ENCODE data around the gene C3. TPM values are rescaled to one million over a fixed set of nuclear protein-coding genes. Genes with fewer than 3 reads are reported as not detected.
A peak's percentile ranks its signal among the peaks of the same experiment; 100 is the strongest.

The C3 gene
- total and polyA plus RNA-seq, 2 of the 13 experiments (the other 11 are each of a cell fraction or from before 2014, with no cell fraction given), result 1,455 to 6,272 TPM

DNA sequence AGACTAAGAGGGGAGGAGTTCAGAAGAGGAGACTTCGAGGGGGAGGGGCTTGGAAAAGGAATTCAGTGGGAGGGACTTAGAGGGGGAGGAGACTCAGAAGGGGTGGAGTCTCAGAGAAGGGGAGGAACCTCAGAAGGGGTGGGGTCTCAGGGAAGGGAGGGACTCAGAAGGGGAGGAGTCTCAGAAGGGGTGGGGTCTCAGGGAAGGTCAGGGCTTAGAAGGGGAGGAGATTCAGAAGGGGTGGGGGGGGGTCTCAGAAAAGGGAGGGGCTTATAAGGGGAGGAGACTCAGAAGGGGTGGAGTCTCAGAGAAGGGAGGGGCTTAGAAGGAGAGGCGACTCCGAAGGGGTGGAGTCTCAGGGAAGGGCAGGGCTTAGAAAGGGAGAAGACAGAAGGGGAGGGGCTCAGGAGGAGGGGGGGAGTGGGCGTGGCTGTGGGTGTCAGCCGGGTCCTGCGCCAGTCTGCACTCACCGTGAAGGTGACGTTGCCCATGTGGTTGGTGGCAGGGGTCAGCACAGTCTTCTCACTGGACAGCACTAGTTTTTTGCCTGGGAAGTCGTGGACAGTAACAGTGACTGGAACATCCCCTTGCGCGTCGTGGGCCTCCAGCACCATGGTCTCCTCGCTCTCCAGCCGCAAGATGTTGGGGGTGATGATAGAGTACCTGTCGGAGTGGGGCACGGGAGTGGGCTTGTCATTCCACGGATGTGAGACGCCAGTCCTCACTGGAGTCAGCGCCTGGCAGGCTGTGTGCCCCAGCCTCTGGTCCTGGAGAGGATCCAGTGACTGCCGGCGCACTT, 1.5 kb downstream of the C3 start (continued):
- TF ChIP-seq, protein P1, sequence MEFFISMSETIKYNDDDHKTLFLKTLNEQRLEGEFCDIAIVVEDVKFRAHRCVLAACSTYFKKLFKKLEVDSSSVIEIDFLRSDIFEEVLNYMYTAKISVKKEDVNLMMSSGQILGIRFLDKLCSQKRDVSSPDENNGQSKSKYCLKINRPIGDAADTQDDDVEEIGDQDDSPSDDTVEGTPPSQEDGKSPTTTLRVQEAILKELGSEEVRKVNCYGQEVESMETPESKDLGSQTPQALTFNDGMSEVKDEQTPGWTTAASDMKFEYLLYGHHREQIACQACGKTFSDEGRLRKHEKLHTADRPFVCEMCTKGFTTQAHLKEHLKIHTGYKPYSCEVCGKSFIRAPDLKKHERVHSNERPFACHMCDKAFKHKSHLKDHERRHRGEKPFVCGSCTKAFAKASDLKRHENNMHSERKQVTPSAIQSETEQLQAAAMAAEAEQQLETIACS (CRISPR knock-in tag; IDR thresholded peaks at IDR 0.05), result no peak
- TF ChIP-seq, protein P2, sequence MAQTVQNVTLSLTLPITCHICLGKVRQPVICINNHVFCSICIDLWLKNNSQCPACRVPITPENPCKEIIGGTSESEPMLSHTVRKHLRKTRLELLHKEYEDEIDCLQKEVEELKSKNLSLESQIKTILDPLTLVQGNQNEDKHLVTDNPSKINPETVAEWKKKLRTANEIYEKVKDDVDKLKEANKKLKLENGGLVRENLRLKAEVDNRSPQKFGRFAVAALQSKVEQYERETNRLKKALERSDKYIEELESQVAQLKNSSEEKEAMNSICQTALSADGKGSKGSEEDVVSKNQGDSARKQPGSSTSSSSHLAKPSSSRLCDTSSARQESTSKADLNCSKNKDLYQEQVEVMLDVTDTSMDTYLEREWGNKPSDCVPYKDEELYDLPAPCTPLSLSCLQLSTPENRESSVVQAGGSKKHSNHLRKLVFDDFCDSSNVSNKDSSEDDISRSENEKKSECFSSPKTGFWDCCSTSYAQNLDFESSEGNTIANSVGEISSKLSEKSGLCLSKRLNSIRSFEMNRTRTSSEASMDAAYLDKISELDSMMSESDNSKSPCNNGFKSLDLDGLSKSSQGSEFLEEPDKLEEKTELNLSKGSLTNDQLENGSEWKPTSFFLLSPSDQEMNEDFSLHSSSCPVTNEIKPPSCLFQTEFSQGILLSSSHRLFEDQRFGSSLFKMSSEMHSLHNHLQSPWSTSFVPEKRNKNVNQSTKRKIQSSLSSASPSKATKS (CRISPR knock-in tag; IDR thresholded peaks at IDR 0.05), result no peak
- TF ChIP-seq, protein P3, sequence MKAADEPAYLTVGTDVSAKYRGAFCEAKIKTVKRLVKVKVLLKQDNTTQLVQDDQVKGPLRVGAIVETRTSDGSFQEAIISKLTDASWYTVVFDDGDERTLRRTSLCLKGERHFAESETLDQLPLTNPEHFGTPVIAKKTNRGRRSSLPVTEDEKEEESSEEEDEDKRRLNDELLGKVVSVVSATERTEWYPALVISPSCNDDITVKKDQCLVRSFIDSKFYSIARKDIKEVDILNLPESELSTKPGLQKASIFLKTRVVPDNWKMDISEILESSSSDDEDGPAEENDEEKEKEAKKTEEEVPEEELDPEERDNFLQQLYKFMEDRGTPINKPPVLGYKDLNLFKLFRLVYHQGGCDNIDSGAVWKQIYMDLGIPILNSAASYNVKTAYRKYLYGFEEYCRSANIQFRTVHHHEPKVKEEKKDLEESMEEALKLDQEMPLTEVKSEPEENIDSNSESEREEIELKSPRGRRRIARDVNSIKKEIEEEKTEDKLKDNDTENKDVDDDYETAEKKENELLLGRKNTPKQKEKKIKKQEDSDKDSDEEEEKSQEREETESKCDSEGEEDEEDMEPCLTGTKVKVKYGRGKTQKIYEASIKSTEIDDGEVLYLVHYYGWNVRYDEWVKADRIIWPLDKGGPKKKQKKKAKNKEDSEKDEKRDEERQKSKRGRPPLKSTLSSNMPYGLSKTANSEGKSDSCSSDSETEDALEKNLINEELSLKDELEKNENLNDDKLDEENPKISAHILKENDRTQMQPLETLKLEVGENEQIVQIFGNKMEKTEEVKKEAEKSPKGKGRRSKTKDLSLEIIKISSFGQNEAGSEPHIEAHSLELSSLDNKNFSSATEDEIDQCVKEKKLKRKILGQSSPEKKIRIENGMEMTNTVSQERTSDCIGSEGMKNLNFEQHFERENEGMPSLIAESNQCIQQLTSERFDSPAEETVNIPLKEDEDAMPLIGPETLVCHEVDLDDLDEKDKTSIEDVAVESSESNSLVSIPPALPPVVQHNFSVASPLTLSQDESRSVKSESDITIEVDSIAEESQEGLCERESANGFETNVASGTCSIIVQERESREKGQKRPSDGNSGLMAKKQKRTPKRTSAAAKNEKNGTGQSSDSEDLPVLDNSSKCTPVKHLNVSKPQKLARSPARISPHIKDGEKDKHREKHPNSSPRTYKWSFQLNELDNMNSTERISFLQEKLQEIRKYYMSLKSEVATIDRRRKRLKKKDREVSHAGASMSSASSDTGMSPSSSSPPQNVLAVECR (CRISPR knock-in tag; IDR thresholded peaks at IDR 0.05; ENCODE audit: borderline replicate concordance), result peak; percentile 83; the same call in 1 of the 2 replicates
- no peak for TF ChIP-seq HOXA9 (CRISPR knock-in tag; IDR thresholded peaks at IDR 0.05; ENCODE audit: borderline replicate concordance)
- no peak for TF ChIP-seq MTF1 (CRISPR knock-in tag; IDR thresholded peaks at IDR 0.05)
- TF ChIP-seq ZNF879 (CRISPR knock-in tag; IDR thresholded peaks at IDR 0.05), result no peak
- no peak for TF ChIP-seq TP53 (CRISPR knock-in tag; conservative IDR thresholded peaks at IDR 0.05)
- TF ChIP-seq ZNF354B (CRISPR knock-in tag; IDR thresholded peaks at IDR 0.05), result no peak; the same call in 1 of the 2 replicates
- TF ChIP-seq IRX3 (CRISPR knock-in tag; IDR thresholded peaks at IDR 0.05; ENCODE audit: borderline replicate concordance, low read depth), result no peak
- TF ChIP-seq AGO2 (optimal IDR thresholded peaks at IDR 0.05; ENCODE audit: low read depth, low read length), result peak; percentile 99
- no peak for TF ChIP-seq ZNF251 (CRISPR knock-in tag; IDR thresholded peaks at IDR 0.05)
- no peak for TF ChIP-seq HNF4G (IDR thresholded peaks at IDR 0.05; ENCODE audit: borderline replicate concordance, low read depth, low read length)
- TF ChIP-seq HNF4G (CRISPR knock-in tag; IDR thresholded peaks at IDR 0.05; ENCODE audit: borderline replicate concordance, low read depth), result no peak
- TF ChIP-seq, protein P4, sequence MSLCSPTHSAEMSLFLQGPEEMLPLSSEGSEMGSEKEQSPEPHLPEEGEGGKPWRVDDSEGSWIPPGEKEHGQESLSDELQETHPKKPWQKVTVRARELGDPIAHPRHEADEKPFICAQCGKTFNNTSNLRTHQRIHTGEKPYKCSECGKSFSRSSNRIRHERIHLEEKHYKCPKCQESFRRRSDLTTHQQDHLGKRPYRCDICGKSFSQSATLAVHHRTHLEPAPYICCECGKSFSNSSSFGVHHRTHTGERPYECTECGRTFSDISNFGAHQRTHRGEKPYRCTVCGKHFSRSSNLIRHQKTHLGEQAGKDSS (CRISPR knock-in tag; IDR thresholded peaks at IDR 0.05; ENCODE audit: borderline replicate concordance, low read depth), result no peak
- TF ChIP-seq, protein P5, sequence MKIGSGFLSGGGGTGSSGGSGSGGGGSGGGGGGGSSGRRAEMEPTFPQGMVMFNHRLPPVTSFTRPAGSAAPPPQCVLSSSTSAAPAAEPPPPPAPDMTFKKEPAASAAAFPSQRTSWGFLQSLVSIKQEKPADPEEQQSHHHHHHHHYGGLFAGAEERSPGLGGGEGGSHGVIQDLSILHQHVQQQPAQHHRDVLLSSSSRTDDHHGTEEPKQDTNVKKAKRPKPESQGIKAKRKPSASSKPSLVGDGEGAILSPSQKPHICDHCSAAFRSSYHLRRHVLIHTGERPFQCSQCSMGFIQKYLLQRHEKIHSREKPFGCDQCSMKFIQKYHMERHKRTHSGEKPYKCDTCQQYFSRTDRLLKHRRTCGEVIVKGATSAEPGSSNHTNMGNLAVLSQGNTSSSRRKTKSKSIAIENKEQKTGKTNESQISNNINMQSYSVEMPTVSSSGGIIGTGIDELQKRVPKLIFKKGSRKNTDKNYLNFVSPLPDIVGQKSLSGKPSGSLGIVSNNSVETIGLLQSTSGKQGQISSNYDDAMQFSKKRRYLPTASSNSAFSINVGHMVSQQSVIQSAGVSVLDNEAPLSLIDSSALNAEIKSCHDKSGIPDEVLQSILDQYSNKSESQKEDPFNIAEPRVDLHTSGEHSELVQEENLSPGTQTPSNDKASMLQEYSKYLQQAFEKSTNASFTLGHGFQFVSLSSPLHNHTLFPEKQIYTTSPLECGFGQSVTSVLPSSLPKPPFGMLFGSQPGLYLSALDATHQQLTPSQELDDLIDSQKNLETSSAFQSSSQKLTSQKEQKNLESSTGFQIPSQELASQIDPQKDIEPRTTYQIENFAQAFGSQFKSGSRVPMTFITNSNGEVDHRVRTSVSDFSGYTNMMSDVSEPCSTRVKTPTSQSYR (CRISPR knock-in tag; IDR thresholded peaks at IDR 0.05; ENCODE audit: borderline replicate concordance), result 0 out of 2 replicates have a peak, but pooled peaks have one; percentile 11
- TF ChIP-seq CHCHD3 (CRISPR knock-in tag; IDR thresholded peaks at IDR 0.05), result no peak
- no peak for TF ChIP-seq ZNF720 (CRISPR knock-in tag; IDR thresholded peaks at IDR 0.05)
